K562 (cell line): ENCODE data around the gene LSP1. TPM values are rescaled to one million over a fixed set of nuclear protein-coding genes. Genes with fewer than 3 reads are reported as not detected.

Experiments used
- ARID3A ChIP-seq: IDR thresholded peaks from 2 replicates; pipeline ENCODE4 v1.6.1; 2012; ENCODE audit warnings: low read depth, low read length, improper control_type of control experiment, borderline replicate concordance
- E2F3 ChIP-seq: fragments of 250-450 bp; sonication (Bioruptor Pico); IDR thresholded peaks from 2 replicates; pipeline ENCODE4 v1.4.0; 2020; ENCODE audit warnings: mild to moderate bottlenecking
- ETV6 ChIP-seq, 3 experiments: fragments of 150-350 bp in 1 of 3; sonication (generic) in 1 of 3; formaldehyde crosslinking in 1 of 3; IDR thresholded peaks; 2 replicates each; pipeline versions ENCODE4 v1.6.1 to v1.8.0; 2014 to 2022; ENCODE audit warnings: borderline replicate concordance in 2 of 3, low read depth in 2 of 3, antibody characterized with exemption in 1 of 3, low read length in 1 of 3, mild to moderate bottlenecking in 1 of 3, missing genetic modification reagents in 1 of 3
- MTA3 ChIP-seq: fragments of 450-650 bp; formaldehyde crosslinking; IDR thresholded peaks from 2 replicates; pipeline ENCODE4 v1.6.1; 2017; ENCODE audit warnings: mild to moderate bottlenecking, borderline replicate concordance
- NR1H2 ChIP-seq: sonication (generic); formaldehyde crosslinking; IDR thresholded peaks from 2 replicates; pipeline ENCODE4 v1.4.0; 2020; ENCODE audit warnings: mild to moderate bottlenecking, missing genetic modification reagents
- POLR2G ChIP-seq: fragments of 200-400 bp; formaldehyde crosslinking; IDR thresholded peaks from 2 replicates; pipeline ENCODE4 v1.6.1; 2017; ENCODE audit warnings: low read depth, mild to moderate bottlenecking, antibody characterized with exemption, low read length, moderate library complexity
- SAP30 ChIP-seq: fragments of 200-600 bp; sonication (generic); IDR thresholded peaks from 2 replicates; pipeline ENCODE4 v1.6.1; 2012; ENCODE audit warnings: borderline replicate concordance, low read depth, mild to moderate bottlenecking, moderate library complexity, low read length, control low read depth, inconsistent platforms; ENCODE audit not compliant: insufficient read depth, poor library complexity, severe bottlenecking
- USF1 ChIP-seq: sonication (generic); formaldehyde crosslinking; IDR thresholded peaks from 2 replicates; pipeline ENCODE4 v1.9.0; 2022; ENCODE audit warnings: mild to moderate bottlenecking, missing genetic modification reagents
- ZBTB8A ChIP-seq: fragments of 450-650 bp; IDR thresholded peaks from 2 replicates; pipeline ENCODE4 v1.6.1; 2018; ENCODE audit warnings: mild to moderate bottlenecking, moderate library complexity; ENCODE audit not compliant: partially characterized antibody
- ZFPM2 ChIP-seq: fragments of 250-450 bp; sonication (Bioruptor Pico); IDR thresholded peaks from 2 replicates; pipeline ENCODE4 v1.5.1; 2022; ENCODE audit warnings: mild to moderate bottlenecking
- ZNF561 ChIP-seq: fragments of 450-650 bp; formaldehyde crosslinking; conservative IDR thresholded peaks from 2 replicates; pipeline ENCODE4 v1.4.0; 2020; ENCODE audit warnings: mild to moderate bottlenecking, moderate library complexity
- ZNF609 ChIP-seq: sonication (generic); formaldehyde crosslinking; IDR thresholded peaks from 2 replicates; pipeline ENCODE4 v1.8.1; 2023; ENCODE audit warnings: missing genetic modification reagents, mild to moderate bottlenecking, borderline replicate concordance
- ZNF79 ChIP-seq: fragments of 250-450 bp; sonication (Bioruptor Pico); IDR thresholded peaks from 2 replicates; pipeline ENCODE4 v1.4.0; 2020; ENCODE audit warnings: low read depth, mild to moderate bottlenecking, moderate library complexity
- polyA plus RNA-seq, 8 experiments: library from polyadenylated mRNA; depleted of rRNA in 4 of 8; stranded (reverse) in 5 of 8; unstranded in 3 of 8; fragments of >200 nt; fragmentation: Nextera tagmentation in 2 of 8; fragmentation: Illumina TruSeq in 1 of 8; extraction: Ambion mirVana in 2 of 8; extraction: Trizol in 1 of 8; gene quantifications; 2 replicates each; pipeline versions ENCODE4 v1.2.1 to v1.2.3, GENCODE V29; 2011 to 2014; ENCODE audit warnings: inconsistent platforms in 1 of 8, missing spikeins in 1 of 8
- total RNA-seq, 7 experiments: library from RNA; depleted of rRNA in 6 of 7; stranded (reverse); fragments of >200 nt in 6 of 7; fragmentation: Illumina TruSeq in 2 of 7; extraction: Trizol in 2 of 7; gene quantifications; 2 replicates each; pipeline versions ENCODE4 v1.2.1 to v1.2.3, GENCODE V29; 2011 to 2021; ENCODE audit warnings: low replicate concordance in 1 of 7

The LSP1 gene
- total and polyA plus RNA-seq, 9 of the 15 experiments (the other 6 are each of a cell fraction or from before 2014, with no cell fraction given), result 0.08 to 2.9 (median 0.65) TPM; not detected in 2

- TF ChIP-seq E2F3 (CRISPR knock-in tag) (no peak), SAP30 (no peak), ZBTB8A (no peak), ARID3A (no peak), USF1 (CRISPR knock-in tag) (no peak), NR1H2 (CRISPR knock-in tag) (no peak), ZNF609 (no peak), MTA3 (peak; percentile 77; the same call in 1 of the 2 replicates), ZNF79 (CRISPR knock-in tag) (no peak), ZNF561 (CRISPR knock-in tag) (no peak), POLR2G (no peak), ETV6 (IDR thresholded peaks at IDR 0.05; ENCODE audit: borderline replicate concordance in 1 of 2, low read depth in 2 of 2, low read length in 1 of 2) (peak in 1 of 2 experiments; percentile 53; a peak in 1 of 4 replicates), ETV6 (CRISPR knock-in tag; IDR thresholded peaks at IDR 0.05; ENCODE audit: borderline replicate concordance) (no peak), ZFPM2 (no peak)
These were observed 8.4 kb upstream of the LSP1 start (continued) for GRCh38 chr11:1844221-1845094.
